ENCODE results near the gene KCNE2.

The KCNE2 gene

DNA sequence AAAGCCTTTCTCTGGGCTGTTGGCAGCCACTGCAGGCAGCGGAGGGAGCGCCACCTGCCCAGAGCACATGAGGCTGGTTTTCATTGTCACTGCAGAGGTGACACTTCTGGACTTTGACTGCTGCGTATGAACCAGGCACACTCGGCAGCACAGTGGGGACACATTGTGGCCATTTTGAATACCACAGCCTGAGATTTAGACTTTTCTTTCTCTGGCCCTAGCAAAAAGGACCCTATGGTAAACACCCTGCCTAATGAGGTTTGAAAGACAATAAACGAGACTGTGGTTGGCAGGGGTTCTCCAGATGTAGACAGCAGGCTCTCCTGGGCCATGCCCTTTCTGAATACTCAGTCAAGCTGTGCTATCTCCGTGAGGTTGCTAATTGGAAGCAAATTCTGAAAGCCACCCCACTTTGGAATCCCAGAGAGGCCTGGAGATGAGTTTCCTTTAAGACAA, 12.0 kb upstream of the KCNE2 start:
- no peak for TF ChIP-seq REST (IDR thresholded peaks at IDR 0.05; ENCODE audit: insufficient replicate concordance, low read depth)
- no peak for TF ChIP-seq SPI1 (IDR thresholded peaks at IDR 0.05; ENCODE audit: borderline replicate concordance, low read depth)
- TF ChIP-seq, protein P1, sequence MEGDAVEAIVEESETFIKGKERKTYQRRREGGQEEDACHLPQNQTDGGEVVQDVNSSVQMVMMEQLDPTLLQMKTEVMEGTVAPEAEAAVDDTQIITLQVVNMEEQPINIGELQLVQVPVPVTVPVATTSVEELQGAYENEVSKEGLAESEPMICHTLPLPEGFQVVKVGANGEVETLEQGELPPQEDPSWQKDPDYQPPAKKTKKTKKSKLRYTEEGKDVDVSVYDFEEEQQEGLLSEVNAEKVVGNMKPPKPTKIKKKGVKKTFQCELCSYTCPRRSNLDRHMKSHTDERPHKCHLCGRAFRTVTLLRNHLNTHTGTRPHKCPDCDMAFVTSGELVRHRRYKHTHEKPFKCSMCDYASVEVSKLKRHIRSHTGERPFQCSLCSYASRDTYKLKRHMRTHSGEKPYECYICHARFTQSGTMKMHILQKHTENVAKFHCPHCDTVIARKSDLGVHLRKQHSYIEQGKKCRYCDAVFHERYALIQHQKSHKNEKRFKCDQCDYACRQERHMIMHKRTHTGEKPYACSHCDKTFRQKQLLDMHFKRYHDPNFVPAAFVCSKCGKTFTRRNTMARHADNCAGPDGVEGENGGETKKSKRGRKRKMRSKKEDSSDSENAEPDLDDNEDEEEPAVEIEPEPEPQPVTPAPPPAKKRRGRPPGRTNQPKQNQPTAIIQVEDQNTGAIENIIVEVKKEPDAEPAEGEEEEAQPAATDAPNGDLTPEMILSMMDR (IDR thresholded peaks at IDR 0.05; ENCODE audit: insufficient read depth, low read length), result peak; percentile 45
- no peak for TF ChIP-seq POLR2AphosphoS5 (IDR thresholded peaks at IDR 0.05; ENCODE audit: low read depth)
- TF ChIP-seq GABPA (IDR thresholded peaks at IDR 0.05; ENCODE audit: low read depth), result no peak
- Histone ChIP-seq H3K4me3 (replicated peaks; ENCODE audit: insufficient read depth, low read length) (no peak overlapping the region), H3K27me3 (ENCODE audit: insufficient read depth, poor library complexity, severe bottlenecking) (no peaks in the 10 kb centered on the region), H3K27ac (replicated peaks) (no peak overlapping the region)
- DNase-seq (ENCODE audit: low read depth in 1 of 2, low spot score in 1 of 2), result peak; percentile 32 to 70

DNA sequence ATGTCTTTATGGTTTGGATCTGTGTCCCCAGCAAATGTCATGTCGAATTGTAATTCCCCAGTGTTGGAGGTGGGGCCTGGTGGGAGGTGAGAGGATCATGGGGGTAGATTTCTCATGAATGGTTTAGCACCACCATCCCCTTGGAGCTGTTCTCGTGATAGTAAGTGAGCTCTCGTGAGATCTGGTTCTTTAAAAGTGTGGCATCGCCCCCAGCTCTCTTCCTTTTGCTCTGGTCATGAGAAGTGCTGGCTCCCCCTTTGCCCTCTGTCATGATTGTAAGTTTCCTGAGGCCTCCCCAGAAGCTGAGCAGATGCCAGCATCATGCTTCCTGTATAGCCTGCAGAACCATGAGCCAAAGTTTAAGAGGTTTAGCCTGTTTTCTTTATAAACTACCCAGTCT, 11.2 kb upstream of the KCNE2 start:
- H3K27me3 ChIP-seq (ENCODE audit: insufficient read depth, poor library complexity, severe bottlenecking), result no peaks in the 10 kb centered on the region
- H3K27ac ChIP-seq (replicated peaks), result no peak overlapping the region
- no peak overlapping the region for H3K4me3 ChIP-seq (replicated peaks; ENCODE audit: insufficient read depth, low read length)
- DNase-seq (ENCODE audit: low read depth in 1 of 2, low spot score in 1 of 2), result no peak
- TF ChIP-seq POLR2AphosphoS5 (IDR thresholded peaks at IDR 0.05; ENCODE audit: low read depth), result no peak

DNA sequence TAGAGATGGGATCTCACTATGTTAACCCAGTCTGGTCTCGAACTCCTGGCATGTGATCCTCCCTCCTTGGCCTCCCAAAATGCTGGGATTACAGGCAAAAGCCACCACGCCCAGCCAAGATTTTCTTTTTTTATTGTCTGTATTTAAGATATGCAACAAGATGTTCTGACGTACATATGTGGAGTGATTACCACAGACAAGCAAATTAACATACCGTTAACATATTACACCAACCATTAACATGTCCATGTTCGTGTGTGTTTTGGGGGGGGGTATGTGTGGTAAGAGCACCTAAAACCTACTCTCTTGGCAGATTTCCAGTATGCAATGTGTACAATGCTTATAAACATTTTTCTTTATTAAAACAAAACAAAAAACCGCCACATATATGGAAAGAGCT, 10.6 kb upstream of the KCNE2 start:
- Histone ChIP-seq H3K4me3 (replicated peaks; ENCODE audit: insufficient read depth, low read length) (no peak overlapping the region), H3K27ac (replicated peaks) (no peak overlapping the region), H3K27me3 (ENCODE audit: insufficient read depth, poor library complexity, severe bottlenecking) (no peaks in the 10 kb centered on the region)
- DNase-seq (ENCODE audit: low read depth in 1 of 2, low spot score in 1 of 2), result no peak
- TF ChIP-seq, protein P1 (IDR thresholded peaks at IDR 0.05; ENCODE audit: insufficient read depth, low read length), result no peak
- TF ChIP-seq POLR2AphosphoS5 (IDR thresholded peaks at IDR 0.05; ENCODE audit: low read depth) (no peak), REST (IDR thresholded peaks at IDR 0.05; ENCODE audit: insufficient replicate concordance, low read depth) (no peak), GABPA (IDR thresholded peaks at IDR 0.05; ENCODE audit: low read depth) (no peak), SPI1 (IDR thresholded peaks at IDR 0.05; ENCODE audit: borderline replicate concordance, low read depth) (no peak)

DNA sequence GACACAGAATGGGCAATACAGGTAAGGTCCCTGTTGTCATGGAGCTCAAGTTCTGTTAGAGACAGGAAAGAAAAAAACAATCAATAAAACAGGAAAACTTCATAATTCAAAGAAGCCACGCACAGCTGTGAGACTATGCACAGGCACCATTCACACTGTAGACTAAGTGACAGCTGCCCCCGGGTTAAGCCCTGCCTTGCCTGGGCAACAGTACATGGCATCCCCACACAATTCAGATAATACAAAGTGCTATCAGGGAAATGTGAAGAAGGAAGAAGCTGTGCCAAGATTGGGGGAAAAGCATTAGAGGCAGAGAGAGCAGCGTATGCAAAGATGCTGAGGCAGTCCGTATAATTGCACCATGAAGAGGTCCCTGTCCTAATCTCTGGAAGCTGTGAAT, 9.0 kb upstream of the KCNE2 start:
- Histone ChIP-seq H3K4me3 (replicated peaks; ENCODE audit: insufficient read depth, low read length) (no peak overlapping the region), H3K27ac (replicated peaks) (no peak overlapping the region), H3K27me3 (ENCODE audit: insufficient read depth, poor library complexity, severe bottlenecking) (no peaks in the 10 kb centered on the region)
- no peak for DNase-seq (ENCODE audit: low read depth in 1 of 2, low spot score in 1 of 2)
- no peak for TF ChIP-seq POLR2AphosphoS5 (IDR thresholded peaks at IDR 0.05; ENCODE audit: low read depth)
- TF ChIP-seq GABPA (IDR thresholded peaks at IDR 0.05; ENCODE audit: low read depth), result no peak
- no peak for TF ChIP-seq SPI1 (IDR thresholded peaks at IDR 0.05; ENCODE audit: borderline replicate concordance, low read depth)
- no peak for TF ChIP-seq REST (IDR thresholded peaks at IDR 0.05; ENCODE audit: insufficient replicate concordance, low read depth)
- TF ChIP-seq, protein P1 (IDR thresholded peaks at IDR 0.05; ENCODE audit: insufficient read depth, low read length), result no peak
